ENCODE data around the gene HPS1. TPM values are rescaled to one million over a fixed set of nuclear protein-coding genes. Genes with fewer than 3 reads are reported as not detected.

Gene HPS1
- total RNA-seq, 4 donors from 2014 or later = 46.1 to 88.2 (median 63.0) TPM

DNA sequence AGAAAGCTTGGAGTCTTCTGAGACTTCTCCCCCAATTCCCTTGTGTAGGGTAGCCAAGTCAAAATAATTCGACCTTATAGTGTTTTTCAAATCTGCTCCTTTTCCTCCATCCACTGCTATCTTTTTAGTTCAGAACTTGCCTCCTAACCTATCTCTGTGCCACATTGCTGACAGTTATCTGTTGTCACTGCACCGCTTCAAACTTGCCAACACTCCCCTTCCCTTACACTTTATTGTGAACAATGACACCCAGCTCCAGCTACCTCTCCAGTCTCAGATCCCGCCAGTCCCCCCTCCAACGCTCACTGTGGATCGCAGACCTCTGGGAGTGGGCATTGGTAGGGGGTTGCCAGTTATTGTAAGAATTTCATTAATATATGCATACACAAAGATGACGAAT lies 16.3 kb upstream of the HPS1 start:
- no peak for TF ChIP-seq CTCF (IDR thresholded peaks at IDR 0.05; ENCODE audit: low read depth)

- no peak for TF ChIP-seq CTCF (IDR thresholded peaks at IDR 0.05; ENCODE audit: low read depth)
These were observed 14.7 kb upstream of the HPS1 start for GRCh38 chr10:98461500-98461842.

- TF ChIP-seq CTCF (IDR thresholded peaks at IDR 0.05; ENCODE audit: low read depth) = no peak
These were observed 14.2 kb upstream of the HPS1 start for GRCh38 chr10:98460837-98461499.

DNA sequence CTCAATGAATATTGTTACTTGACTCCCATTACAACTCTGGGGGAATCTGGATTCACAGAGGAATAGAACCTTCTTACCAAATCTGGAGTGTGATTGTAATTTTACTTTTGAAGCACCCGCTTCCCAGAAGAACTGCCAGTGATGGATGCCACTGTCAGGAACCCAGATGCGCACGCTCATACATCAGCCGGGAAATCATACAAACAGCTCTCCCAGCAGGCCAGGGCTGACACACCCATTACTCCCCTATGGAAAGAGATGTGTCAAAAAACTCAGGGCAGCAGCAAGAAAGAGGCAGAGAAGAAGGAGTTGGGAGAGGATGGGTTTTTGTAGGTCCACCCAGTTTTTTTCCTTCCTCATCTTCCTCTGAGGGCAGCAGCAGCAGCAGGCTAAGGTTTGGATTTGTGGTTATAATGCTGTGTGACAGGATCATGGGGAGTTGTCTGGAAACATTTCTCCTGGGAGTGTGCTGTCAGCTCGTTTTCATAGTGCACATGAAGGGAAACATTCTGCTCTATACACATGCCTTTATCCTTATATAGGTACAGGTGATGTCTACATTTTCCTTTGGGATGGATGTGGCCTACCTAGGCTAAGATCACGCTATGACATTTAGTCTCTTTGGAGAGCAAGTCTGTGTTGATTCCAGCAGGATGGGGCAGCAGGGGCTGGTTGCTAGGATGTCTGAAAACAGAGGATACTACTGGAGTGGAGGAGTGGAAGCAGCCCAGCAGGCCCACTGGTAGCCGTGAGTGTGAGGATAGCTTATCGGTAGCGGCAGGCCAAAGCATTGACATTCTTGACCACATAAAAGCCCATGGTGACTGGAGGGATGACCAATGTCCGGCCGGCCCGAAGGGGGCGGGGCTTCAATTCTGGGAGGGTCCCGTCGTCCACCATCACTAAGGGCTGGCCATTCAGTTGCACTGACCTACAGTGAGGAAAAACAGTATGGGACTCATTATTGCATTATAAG lies 12.4 kb upstream of the HPS1 start:
- no peak for TF ChIP-seq CTCF (IDR thresholded peaks at IDR 0.05; ENCODE audit: low read depth)

GRCh38 chr10:98457721-98458120 lies 11.0 kb upstream of the HPS1 start:
- no peak for TF ChIP-seq CTCF (IDR thresholded peaks at IDR 0.05; ENCODE audit: low read depth)

- TF ChIP-seq CTCF (IDR thresholded peaks at IDR 0.05; ENCODE audit: low read depth) = no peak
These were observed 10.1 kb upstream of the HPS1 start for GRCh38 chr10:98456686-98457482.

Measured in subcutaneous adipose tissue (tissue), 4 donors.